ENCODE measurements around the gene MTCH1. TPM values are rescaled to one million over a fixed set of nuclear protein-coding genes. Genes with fewer than 3 reads are reported as not detected.

MTCH1 gene
- total RNA-seq, 2 donors from 2014 or later = 226 to 235 TPM

GRCh38 chr6:37008484-37009465, 22.8 kb upstream of the MTCH1 start:
- H3K27ac ChIP-seq (ENCODE audit: low read depth, low read length) = no peak overlapping the region
- peaks cover 1% of the 10 kb centered on the region for H3K27me3 Mint-ChIP-seq (ENCODE audit: insufficient read depth)
- no peak overlapping the region for H3K27ac Mint-ChIP-seq
- WGBS, 2 experiments (ENCODE audit: insufficient coverage in 1 of 2, insufficient read length in 1 of 2) = 94 to 98% methylated on average over 8 to 15 of the region's 15 CpGs
- H3K4me1 Mint-ChIP-seq = no peaks in the 10 kb centered on the region
- H3K36me3 Mint-ChIP-seq (ENCODE audit: low read depth) = no peaks in the 10 kb centered on the region
- H3K36me3 ChIP-seq (ENCODE audit: control insufficient read depth, insufficient read depth, low read length) = no peaks in the 10 kb centered on the region
- peak; percentile 45 for DNase-seq
- H3K9ac ChIP-seq (ENCODE audit: extremely low read depth, low read length, poor library complexity, severe bottlenecking) = no peak overlapping the region
- no peak for TF ChIP-seq CTCF (conservative IDR thresholded peaks at IDR 0.05)
- H3K4me1 ChIP-seq (ENCODE audit: control insufficient read depth, insufficient read depth, low read length) = no peaks in the 10 kb centered on the region
- no peak overlapping the region for H3K4me3 ChIP-seq (ENCODE audit: low read length)
- H3K27me3 ChIP-seq (ENCODE audit: control insufficient read depth, insufficient read depth, low read length, poor library complexity, severe bottlenecking) = no peaks in the 10 kb centered on the region
- no peak overlapping the region for H3K4me3 Mint-ChIP-seq
- peaks cover 2% of the 10 kb centered on the region for H3K9me3 Mint-ChIP-seq
- H3K9me3 ChIP-seq (ENCODE audit: control insufficient read depth, low read length) = no peaks in the 10 kb centered on the region

GRCh38 chr6:37007340-37008043, 21.5 kb upstream of the MTCH1 start:
- Mint-ChIP-seq H3K27ac (no peak overlapping the region), H3K9me3 (peaks cover 2% of the 10 kb centered on the region), H3K27me3 (ENCODE audit: insufficient read depth) (peaks cover 1% of the 10 kb centered on the region), H3K4me3 (no peak overlapping the region), H3K36me3 (ENCODE audit: low read depth) (no peaks in the 10 kb centered on the region), H3K4me1 (no peaks in the 10 kb centered on the region)
- 88 to 89% methylated on average over 7 to 12 of the region's 12 CpGs for WGBS, 2 experiments (ENCODE audit: insufficient coverage in 1 of 2, insufficient read length in 1 of 2)
- Histone ChIP-seq H3K36me3 (ENCODE audit: control insufficient read depth, insufficient read depth, low read length) (no peaks in the 10 kb centered on the region), H3K4me1 (ENCODE audit: control insufficient read depth, insufficient read depth, low read length) (no peaks in the 10 kb centered on the region), H3K9ac (ENCODE audit: extremely low read depth, low read length, poor library complexity, severe bottlenecking) (no peak overlapping the region), H3K4me3 (ENCODE audit: low read length) (no peak overlapping the region), H3K9me3 (ENCODE audit: control insufficient read depth, low read length) (no peaks in the 10 kb centered on the region), H3K27me3 (ENCODE audit: control insufficient read depth, insufficient read depth, low read length, poor library complexity, severe bottlenecking) (no peaks in the 10 kb centered on the region), H3K27ac (ENCODE audit: low read depth, low read length) (no peak overlapping the region)
- no peak for TF ChIP-seq CTCF (conservative IDR thresholded peaks at IDR 0.05)
- DNase-seq = peak; percentile 57

- H3K27me3 Mint-ChIP-seq (ENCODE audit: insufficient read depth) = peaks cover 1% of the 10 kb centered on the region
- Histone ChIP-seq H3K27me3 (ENCODE audit: control insufficient read depth, insufficient read depth, low read length, poor library complexity, severe bottlenecking) (no peaks in the 10 kb centered on the region), H3K4me1 (ENCODE audit: control insufficient read depth, insufficient read depth, low read length) (no peaks in the 10 kb centered on the region), H3K36me3 (ENCODE audit: control insufficient read depth, insufficient read depth, low read length) (no peaks in the 10 kb centered on the region), H3K27ac (ENCODE audit: low read depth, low read length) (no peak overlapping the region), H3K9me3 (ENCODE audit: control insufficient read depth, low read length) (no peaks in the 10 kb centered on the region), H3K9ac (ENCODE audit: extremely low read depth, low read length, poor library complexity, severe bottlenecking) (no peak overlapping the region), H3K4me3 (ENCODE audit: low read length) (no peak overlapping the region)
- no peaks in the 10 kb centered on the region for H3K36me3 Mint-ChIP-seq (ENCODE audit: low read depth)
- WGBS, 2 experiments (ENCODE audit: insufficient coverage in 1 of 2, insufficient read length in 1 of 2) = 88 to 89% methylated on average over 2 to 5 of the region's 5 CpGs
- TF ChIP-seq CTCF (conservative IDR thresholded peaks at IDR 0.05) = no peak
- H3K4me1 Mint-ChIP-seq = no peaks in the 10 kb centered on the region
- H3K27ac Mint-ChIP-seq = no peak overlapping the region
- no peak overlapping the region for H3K4me3 Mint-ChIP-seq
- peak; percentile 21 for DNase-seq
- peaks cover 2% of the 10 kb centered on the region for H3K9me3 Mint-ChIP-seq
Measured at GRCh38 chr6:37006793-37007339, 20.9 kb upstream of the MTCH1 start.
